GM20000 (cell line): ENCODE results near the gene GDF15.
"Not testable (repeated sequence)": the region's sequence is repeated elsewhere in the genome, so short reads cannot be mapped to it uniquely, and the experiment has no call there.

ENCODE experiments used
- DNase-seq: peaks from one replicate; pipeline ENCODE4 v3.0.0; 2012; ENCODE audit warnings: low spot score
- TF ChIP-seq, protein P1 (sequence below): IDR thresholded peaks from 2 replicates; pipeline ENCODE4 v1.5.1; 2012; ENCODE audit warnings: mild to moderate bottlenecking, control low read depth; ENCODE audit errors: extremely low read depth, missing control alignments

The GDF15 gene

DNA sequence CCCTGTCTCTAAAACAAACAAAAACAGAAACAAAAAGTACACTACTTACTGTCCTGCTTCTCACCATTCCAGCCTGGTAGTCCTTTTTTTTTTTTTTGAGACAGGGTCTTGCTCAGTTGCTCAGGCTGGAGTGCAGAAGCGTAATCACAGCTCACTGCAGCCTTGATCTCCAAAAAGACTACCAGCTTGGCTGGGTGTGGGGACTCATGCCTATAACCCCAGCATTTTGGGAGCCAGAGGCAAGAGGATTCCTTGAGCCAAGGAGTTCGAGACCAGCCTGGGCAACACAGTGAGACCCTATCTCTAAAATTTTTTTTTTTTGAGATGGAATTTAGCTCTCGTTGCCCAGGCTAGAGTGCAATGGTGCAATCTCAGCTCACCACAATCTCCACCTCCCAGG is 5.1 kb upstream of the GDF15 start:
- TF ChIP-seq, protein P1, sequence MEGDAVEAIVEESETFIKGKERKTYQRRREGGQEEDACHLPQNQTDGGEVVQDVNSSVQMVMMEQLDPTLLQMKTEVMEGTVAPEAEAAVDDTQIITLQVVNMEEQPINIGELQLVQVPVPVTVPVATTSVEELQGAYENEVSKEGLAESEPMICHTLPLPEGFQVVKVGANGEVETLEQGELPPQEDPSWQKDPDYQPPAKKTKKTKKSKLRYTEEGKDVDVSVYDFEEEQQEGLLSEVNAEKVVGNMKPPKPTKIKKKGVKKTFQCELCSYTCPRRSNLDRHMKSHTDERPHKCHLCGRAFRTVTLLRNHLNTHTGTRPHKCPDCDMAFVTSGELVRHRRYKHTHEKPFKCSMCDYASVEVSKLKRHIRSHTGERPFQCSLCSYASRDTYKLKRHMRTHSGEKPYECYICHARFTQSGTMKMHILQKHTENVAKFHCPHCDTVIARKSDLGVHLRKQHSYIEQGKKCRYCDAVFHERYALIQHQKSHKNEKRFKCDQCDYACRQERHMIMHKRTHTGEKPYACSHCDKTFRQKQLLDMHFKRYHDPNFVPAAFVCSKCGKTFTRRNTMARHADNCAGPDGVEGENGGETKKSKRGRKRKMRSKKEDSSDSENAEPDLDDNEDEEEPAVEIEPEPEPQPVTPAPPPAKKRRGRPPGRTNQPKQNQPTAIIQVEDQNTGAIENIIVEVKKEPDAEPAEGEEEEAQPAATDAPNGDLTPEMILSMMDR = no peak
- DNase-seq = no peak

DNA sequence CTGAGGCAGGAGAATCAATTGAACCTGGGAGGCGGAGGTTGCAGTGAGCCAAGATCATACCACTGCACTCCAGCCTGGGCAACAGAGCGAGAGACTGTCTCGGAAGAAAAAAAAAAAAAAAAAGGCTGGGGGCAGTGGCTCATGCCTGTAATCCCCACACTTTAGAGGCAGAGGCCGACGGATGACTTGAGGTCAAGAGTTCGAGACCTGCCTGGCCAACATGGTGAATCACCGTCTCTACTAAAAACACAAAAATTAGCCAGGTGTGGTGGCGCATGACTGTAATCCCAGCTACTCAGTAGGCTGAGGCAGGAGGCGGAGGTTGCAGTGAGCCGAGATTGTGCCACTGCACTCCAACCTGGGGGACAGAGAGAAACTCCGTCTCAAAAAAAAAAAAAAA is 2.3 kb upstream of the GDF15 start:
- not testable (repeated sequence) for DNase-seq

DNA sequence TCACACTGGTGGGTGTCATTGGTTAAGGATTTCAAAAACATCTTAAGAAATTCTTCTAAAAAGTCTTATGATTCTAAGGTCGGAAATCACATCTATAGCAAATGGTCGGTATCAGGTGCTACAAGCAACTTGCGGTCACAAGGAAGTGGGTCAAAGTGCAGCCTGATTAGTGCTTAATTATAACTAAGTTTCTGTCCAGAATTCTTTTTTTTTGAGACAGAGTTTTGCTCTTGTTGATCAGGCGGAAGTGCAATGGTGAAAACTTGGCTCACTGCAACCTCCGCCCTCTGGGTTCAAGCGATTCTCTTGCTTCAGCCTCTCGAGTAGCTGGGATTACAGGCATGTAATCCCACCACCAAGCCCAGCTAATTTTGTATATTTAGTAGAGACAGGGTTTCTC is 1.2 kb upstream of the GDF15 start:
- TF ChIP-seq, protein P1 = no peak
- no peak for DNase-seq

DNA sequence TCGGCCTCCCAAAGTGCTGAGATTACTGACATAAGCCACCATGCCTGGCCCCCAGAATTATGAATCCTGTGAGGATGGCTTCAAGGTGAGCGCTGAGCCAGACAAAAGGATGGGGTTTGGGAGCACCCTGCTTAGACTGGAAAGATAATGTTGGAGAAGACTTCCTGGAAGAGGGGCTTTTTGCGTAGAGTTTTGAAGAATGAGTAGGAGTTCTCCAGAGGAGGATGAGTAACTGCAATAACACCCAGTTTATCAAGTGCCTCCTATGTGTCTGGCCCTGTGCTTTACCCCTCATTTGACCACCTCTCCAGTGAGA is 641 bp upstream of the GDF15 start:
- TF ChIP-seq, protein P1 = no peak

DNA sequence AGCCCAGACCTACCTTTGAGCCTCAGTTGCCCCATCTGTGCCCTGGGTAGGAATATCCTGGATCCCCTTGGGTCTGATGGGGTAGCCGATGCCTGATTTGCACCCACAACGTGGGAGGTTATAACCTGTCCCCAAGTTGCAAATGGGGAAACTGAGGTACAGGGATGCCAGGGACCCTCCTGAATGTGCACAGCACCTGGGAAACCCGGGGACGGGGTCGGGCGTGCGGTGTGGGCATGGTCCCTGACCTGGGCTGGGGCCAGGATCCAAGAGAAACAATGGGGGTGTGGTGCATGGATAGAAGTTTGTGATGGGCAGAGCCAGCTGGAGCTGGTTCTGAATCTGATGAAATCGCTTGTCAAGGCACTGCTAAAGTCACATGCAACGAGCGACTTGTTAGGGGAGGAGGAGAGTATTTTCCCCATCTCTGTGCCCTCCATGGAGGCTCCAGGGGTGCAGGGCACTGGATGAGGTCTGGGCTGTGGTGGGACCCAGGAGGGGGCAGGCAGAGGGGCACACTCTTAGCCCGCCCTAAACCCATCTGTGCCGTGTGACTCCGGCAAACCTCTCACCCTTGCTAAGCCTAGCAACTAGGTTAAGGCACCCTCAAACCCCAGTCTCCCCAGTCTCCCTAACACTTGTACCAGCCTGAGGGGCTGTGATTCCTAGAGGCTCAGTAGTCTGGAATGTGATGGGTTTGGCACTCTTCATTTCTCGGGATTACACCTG is 749 bp downstream of the GDF15 start:
- DNase-seq = no peak
- TF ChIP-seq, protein P1 = no peak

More for the DNA sequence above, 641 bp upstream of the GDF15 start:
- DNase-seq = no peak

DNA sequence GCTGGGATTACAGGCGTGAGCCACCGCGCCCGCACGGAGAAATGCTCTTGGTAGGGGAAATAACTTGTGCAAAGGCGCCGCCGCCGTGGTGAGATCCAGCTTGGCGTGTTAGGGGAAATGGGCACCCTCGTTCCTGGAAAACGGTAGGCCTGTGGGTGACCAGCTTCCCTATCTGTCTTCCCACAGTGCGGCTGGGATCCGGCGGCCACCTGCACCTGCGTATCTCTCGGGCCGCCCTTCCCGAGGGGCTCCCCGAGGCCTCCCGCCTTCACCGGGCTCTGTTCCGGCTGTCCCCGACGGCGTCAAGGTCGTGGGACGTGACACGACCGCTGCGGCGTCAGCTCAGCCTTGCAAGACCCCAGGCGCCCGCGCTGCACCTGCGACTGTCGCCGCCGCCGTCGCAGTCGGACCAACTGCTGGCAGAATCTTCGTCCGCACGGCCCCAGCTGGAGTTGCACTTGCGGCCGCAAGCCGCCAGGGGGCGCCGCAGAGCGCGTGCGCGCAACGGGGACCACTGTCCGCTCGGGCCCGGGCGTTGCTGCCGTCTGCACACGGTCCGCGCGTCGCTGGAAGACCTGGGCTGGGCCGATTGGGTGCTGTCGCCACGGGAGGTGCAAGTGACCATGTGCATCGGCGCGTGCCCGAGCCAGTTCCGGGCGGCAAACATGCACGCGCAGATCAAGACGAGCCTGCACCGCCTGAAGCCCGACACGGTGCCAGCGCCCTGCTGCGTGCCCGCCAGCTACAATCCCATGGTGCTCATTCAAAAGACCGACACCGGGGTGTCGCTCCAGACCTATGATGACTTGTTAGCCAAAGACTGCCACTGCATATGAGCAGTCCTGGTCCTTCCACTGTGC is 2.4 kb downstream of the GDF15 start:
- peak; percentile 92 for DNase-seq
- TF ChIP-seq, protein P1 = peak; percentile 98

DNA sequence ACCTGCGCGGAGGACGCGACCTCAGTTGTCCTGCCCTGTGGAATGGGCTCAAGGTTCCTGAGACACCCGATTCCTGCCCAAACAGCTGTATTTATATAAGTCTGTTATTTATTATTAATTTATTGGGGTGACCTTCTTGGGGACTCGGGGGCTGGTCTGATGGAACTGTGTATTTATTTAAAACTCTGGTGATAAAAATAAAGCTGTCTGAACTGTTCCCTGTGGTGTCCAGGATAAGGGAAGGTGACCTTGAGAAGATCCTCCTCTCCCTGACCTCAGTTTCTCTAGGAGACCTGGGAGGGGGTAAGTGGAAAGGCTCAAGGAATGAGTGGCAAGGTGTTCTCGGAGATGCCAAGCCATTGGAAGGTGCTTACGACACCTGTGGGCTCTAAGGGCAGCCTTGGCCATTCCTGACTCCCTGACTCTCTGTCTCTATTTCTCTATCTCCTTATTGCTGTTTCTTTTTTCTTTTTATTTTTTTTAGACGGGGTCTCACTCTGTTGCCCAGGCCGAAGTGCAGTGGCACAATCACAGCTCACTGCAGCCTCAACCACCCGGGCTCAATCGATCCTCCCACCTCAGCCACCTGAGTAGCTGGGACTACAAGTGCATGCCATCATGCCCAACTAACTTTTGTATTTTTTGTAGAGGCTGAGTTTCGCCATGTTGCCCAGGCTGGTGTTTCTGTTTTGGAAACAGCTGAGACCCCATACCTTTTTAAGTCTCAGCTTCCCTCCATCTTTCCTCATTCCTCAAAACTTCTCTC is 3.2 kb downstream of the GDF15 start:
- no peak for DNase-seq

More for the DNA sequence above, 3.2 kb downstream of the GDF15 start:
- TF ChIP-seq, protein P1 = no peak
